GM18873 (cell line): ENCODE data around the gene PRDM11.
A peak's percentile ranks its signal among the peaks of the same experiment; 100 is the strongest.
"Not testable (repeated sequence)": the region's sequence is repeated elsewhere in the genome, so short reads cannot be mapped to it uniquely, and the experiment has no call there.

ENCODE experiments used
- ATAC-seq: cut with Tn5 transposase; IDR thresholded peaks from one replicate; pipeline ENCODE4 v1.9.1; 2021; ENCODE audit warnings: mild to moderate bottlenecking, moderate library complexity, moderate number of reproducible peaks; ENCODE audit not compliant: unreplicated experiment, low FRiP score

Gene PRDM11

GRCh38 chr11:45146072-45147016 lies at the start of gene PRDM11:
PRDM11 (plus strand) TSS chr11:45146639; CDS start chr11:45181767, 35,128 bp downstream.
- ATAC-seq: peak; percentile 15

DNA sequence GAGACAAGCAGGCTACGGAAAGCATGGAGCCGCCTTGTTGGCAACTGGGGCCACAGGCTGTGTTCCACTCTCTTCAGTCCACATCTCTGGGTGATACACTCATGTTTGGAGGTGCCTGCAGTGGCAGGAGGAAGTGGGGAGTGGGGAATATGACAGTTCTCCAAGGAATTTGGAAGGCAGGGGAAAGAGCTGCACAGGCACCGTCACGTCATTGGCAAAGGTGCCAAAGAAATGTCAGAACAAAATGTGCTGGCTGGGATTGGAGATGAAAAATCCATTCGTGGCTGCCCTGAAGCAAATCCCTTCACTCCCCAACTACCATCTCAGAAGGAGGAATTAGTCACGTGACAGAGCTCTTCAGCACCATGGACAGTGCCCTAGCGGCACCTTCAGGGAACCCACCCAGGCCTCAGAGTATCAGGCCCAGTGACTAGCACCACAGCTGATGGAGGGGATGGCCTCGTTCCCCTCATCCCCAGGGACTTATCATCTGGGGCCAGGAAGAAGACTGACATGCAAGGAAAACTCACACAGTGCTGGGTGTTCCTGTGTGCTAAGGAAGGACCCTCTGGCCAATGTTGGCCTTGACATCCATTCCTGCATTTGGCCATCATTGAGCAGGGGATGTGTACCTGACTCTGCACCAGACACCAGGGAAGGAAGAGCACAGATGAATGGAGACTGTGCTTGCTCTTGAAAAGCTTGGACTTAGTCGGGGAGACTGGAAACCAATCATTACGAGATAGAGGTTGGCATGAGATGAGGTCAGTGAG lies 48.5 kb upstream of the PRDM11 start:
- no peak for ATAC-seq

GRCh38 chr11:45098929-45099328 lies 47.5 kb upstream of the PRDM11 start:
- no peak for ATAC-seq

DNA sequence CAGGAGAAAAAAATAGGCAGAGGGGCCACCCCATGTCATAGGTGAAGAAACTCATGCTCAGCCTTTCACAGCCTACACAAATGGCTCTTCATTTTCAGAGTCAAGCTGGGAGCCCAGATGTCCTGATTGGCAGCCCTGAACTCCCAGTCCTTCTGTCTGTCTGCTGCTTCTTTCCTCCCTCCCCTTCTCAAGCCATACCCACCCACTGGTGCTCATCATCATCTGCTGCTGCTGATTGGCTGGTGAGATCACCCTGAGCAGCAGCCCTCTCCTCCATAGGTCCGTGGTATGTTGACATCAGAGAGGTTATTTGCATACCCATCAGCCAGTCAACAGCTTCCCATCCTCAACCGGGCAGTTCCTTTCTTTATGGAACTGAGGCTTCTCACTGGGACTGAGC lies 46.1 kb upstream of the PRDM11 start:
- no peak for ATAC-seq

- no peak for ATAC-seq
These were observed 44.1 kb upstream of the PRDM11 start for GRCh38 chr11:45102361-45102809.

- peak; percentile 77 for ATAC-seq
These were observed 43.4 kb upstream of the PRDM11 start for GRCh38 chr11:45102810-45103621.

- ATAC-seq: no peak
These were observed 42.2 kb upstream of the PRDM11 start for GRCh38 chr11:45104006-45104789.

DNA sequence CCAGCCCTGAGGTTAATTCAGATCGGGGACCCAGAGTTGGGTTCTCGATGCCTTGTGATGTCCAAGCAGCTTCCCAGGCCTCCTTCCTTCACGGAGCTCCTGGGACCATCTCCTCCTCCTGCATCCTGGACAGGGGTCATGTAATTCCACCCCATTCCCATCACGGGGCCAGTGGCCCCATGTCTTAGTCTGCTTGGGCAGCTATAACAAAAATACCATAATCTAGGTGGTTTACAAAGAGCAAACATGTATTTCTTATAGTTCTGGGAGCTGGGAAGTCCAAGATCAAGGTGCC lies 41.7 kb upstream of the PRDM11 start:
- no peak for ATAC-seq

DNA sequence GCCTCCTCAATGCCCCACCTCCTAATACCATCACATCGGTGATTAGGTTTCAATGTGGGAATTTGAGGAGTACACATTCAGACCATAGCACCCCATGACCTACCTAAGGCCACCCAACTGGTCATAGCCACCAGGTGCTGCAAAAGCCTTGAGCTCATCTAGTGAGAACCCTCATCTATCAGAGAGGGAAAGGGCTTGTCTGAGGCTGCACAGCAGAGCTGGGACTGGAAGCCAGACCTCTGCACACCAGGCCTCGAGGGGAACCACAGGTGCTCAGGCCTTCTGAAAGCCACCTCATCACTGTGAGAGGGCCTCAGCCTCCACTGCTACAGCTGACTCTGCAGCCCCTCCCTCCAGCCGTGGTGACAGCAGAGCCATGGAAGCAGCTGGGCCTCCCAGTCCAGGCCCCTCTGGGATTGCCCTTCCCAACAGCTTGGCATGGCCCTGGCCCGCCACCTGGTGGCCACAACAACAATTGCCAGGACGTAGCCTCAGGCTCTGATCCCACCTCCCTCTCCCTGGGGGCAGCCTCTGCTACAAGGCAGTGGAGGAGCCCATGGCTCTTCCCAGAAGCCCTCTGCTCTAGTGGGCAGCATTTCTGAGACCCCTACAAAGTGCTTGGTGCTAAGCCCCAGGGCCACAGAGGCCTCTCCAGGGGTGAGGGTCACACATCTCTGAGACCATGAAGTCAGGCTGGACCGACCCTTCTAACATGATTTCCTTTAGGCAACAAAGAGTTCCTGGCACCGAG lies 41.0 kb upstream of the PRDM11 start:
- ATAC-seq: no peak

DNA sequence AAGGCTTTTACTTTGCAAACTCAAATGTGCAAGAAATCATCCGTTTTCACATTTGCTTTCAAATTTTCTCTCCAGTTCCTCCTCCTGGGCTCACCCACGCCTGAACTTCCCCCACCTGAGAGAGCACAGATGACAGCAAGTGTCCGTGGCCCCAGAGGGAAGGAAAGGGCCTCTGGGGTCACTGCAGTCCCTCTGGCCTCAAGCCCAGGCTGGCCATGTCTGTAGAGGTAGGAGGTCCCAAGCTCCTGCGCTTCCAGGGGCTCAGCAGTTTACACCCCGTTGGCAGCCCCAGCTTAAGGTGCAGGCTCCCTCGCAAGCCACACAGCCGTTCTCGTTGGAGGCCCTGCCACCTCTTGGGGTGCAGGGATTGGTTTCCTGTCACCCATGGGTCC lies 40.5 kb upstream of the PRDM11 start:
- ATAC-seq: no peak

GRCh38 chr11:45106440-45106839 lies 40.0 kb upstream of the PRDM11 start:
- no peak for ATAC-seq

GRCh38 chr11:45107029-45107428 lies 39.4 kb upstream of the PRDM11 start:
- no peak for ATAC-seq

- no peak for ATAC-seq
These were observed 38.1 kb upstream of the PRDM11 start for GRCh38 chr11:45108070-45109064.

DNA sequence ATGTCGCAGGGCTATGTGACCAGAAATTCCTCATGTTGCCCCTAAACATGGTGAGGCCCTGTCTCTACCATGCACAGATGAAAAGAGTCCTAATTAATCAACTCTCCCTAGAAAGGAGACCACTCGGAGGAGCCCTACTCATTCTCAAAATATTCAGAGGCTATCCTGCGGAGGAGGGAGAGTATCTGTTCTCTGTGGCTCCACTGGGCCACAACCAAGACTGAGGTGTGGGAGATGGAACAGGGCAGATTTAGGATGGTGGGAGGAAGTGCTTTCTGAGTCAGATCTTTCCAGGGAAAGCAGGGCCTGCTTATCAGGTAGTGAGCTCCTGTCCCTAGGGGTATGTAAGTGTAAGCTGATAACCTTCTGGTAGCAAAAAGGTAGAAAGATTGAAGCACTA lies 37.0 kb upstream of the PRDM11 start:
- no peak for ATAC-seq

DNA sequence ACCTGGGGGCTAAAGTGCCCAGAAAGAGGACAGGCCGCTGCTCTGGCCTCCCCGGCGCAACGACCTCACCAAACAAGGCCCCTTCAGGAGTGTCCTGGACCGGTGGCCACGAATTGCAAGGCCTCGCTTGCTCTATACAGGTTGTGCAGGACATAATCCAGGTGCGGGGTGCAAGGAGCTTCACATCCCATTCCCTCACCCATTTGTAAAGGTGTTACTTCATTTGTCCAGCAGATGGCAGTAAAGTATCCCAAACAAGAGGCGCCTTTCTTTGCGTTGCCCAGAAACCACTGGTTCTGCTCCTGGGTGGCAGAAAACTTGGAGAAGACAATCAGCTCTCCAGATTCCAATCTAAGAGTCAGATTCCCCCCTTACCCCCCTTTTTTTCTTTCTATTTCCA lies 35.9 kb upstream of the PRDM11 start:
- ATAC-seq: no peak

DNA sequence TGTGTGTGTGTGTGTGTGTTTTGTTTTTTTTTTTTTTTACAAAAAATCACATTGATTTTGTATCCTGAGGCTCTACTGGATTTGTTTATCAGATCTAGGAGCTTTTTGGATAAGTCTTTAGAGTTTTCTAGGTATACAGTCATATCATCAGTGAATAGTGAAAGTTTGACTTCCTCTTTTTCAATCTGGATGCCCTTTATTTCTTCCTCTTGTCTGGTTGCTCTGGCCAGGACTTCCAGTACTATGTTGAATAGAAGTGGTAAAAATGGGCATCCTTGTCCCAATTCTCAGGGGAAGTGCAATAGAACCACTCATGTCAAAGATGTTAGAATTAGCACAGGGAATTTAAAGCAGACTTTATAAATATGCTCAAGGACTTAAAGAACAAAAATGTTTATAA lies 32.6 kb upstream of the PRDM11 start:
- ATAC-seq: no peak

- ATAC-seq: not testable (repeated sequence)
These were observed 18.6 kb upstream of the PRDM11 start for GRCh38 chr11:45127836-45128235.

DNA sequence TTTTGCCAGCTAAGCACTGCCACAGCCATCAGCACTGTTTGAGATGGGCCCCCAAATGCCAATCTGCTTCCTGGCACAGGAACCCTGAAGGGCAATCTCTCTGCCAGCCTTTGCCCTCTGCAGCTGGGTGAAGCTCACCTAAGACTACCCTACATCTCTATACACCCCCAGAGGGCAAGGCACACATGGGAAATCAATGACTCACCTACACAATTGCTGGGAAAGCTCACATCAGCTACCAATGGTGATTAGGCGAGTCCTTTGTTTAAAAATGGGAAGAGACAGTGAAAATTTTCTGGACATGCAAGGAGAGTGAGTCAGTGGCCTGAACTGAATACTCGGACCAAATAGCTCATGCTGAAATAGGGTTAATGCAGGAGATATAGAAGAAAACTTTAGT lies 12.6 kb upstream of the PRDM11 start:
- no peak for ATAC-seq
